HL-60 (cell line): ENCODE measurements around the gene PALS2.

Source experiments
- DNase-seq, 2 experiments: peaks; one replicate each; pipeline ENCODE4 v3.0.0-alpha.2; 2010 to 2020; ENCODE audit warnings: low read depth in 1 of 2, low spot score in 1 of 2
- H3K27ac ChIP-seq: fragments of 250-450 bp; sonication (Bioruptor Pico); replicated peaks from 2 replicates; pipeline ENCODE4 v1.5.1; 2020; ENCODE audit warnings: mild to moderate bottlenecking, moderate library complexity
- H3K27me3 ChIP-seq: fragments of 250-450 bp; sonication (Bioruptor Pico); 2 replicates; pipeline ENCODE4 v1.5.1; 2021; ENCODE audit warnings: mild to moderate bottlenecking, moderate library complexity; ENCODE audit not compliant: insufficient read depth, poor library complexity, severe bottlenecking
- H3K4me3 ChIP-seq: replicated peaks from 2 replicates; pipeline ENCODE4 v1.5.1; 2011; ENCODE audit warnings: mild to moderate bottlenecking, control low read depth, low read length; ENCODE audit not compliant: insufficient read depth
- CTCF ChIP-seq: IDR thresholded peaks from one replicate; pipeline ENCODE4 v1.5.1; 2011; ENCODE audit warnings: low read length, control low read depth, inconsistent platforms; ENCODE audit not compliant: insufficient read depth
- GABPA ChIP-seq: IDR thresholded peaks from 2 replicates; pipeline ENCODE4 v1.6.1; 2012; ENCODE audit warnings: low read depth
- POLR2AphosphoS5 ChIP-seq: IDR thresholded peaks from 2 replicates; pipeline ENCODE4 v1.6.1; 2012; ENCODE audit warnings: low read depth
- REST ChIP-seq: IDR thresholded peaks from 2 replicates; pipeline ENCODE4 v1.6.1; 2012; ENCODE audit warnings: low read depth; ENCODE audit not compliant: insufficient replicate concordance
- SPI1 ChIP-seq: IDR thresholded peaks from 2 replicates; pipeline ENCODE4 v1.6.1; 2012; ENCODE audit warnings: low read depth, mild to moderate bottlenecking, borderline replicate concordance

Gene PALS2

GRCh38 chr7:24540956-24541355 lies 32.3 kb upstream of the PALS2 start:
- DNase-seq = no peak
- peaks cover 4% of the 10 kb centered on the region for H3K27me3 ChIP-seq

GRCh38 chr7:24545215-24545614 lies 28.0 kb upstream of the PALS2 start:
- TF ChIP-seq CTCF = no peak
- TF ChIP-seq POLR2AphosphoS5 = no peak
- TF ChIP-seq GABPA = no peak
- TF ChIP-seq REST = no peak
- TF ChIP-seq SPI1 = no peak
- DNase-seq = no peak
- Histone ChIP-seq H3K4me3 (no peak overlapping the region), H3K27me3 (peaks cover 4% of the 10 kb centered on the region), H3K27ac (no peak overlapping the region)

More at GRCh38 chr7:24540956-24541355, 32.3 kb upstream of the PALS2 start:
- Histone ChIP-seq H3K27ac (no peak overlapping the region), H3K4me3 (no peak overlapping the region)
- TF ChIP-seq GABPA (no peak), CTCF (no peak), REST (no peak), POLR2AphosphoS5 (no peak), SPI1 (no peak)

GRCh38 chr7:24548390-24548789 lies 24.9 kb upstream of the PALS2 start:
- no peak overlapping the region for H3K27ac ChIP-seq
- DNase-seq = no peak
- H3K27me3 ChIP-seq = no peaks in the 10 kb centered on the region
- TF ChIP-seq CTCF (no peak), SPI1 (no peak), GABPA (no peak), REST (no peak), POLR2AphosphoS5 (no peak)
- no peak overlapping the region for H3K4me3 ChIP-seq
